ENCODE measurements around the gene KIAA0930. TPM values are rescaled to one million over a fixed set of nuclear protein-coding genes. Genes with fewer than 3 reads are reported as not detected.

KIAA0930 gene
- total and polyA plus RNA-seq, 2 donors (not counting 1 experiment from before 2014, with no cell fraction given) = 27.0 to 46.8 TPM

- Mint-ChIP-seq H3K4me1 (peaks cover 23% of the 10 kb centered on the region), H3K9me3 (ENCODE audit: insufficient read depth) (no peaks in the 10 kb centered on the region), H3K27me3 (no peaks in the 10 kb centered on the region), H3K27ac (no peak overlapping the region), H3K4me3 (no peak overlapping the region)
- no peak overlapping the region for H3K27ac ChIP-seq (ENCODE audit: low read length in 2 of 2)
- WGBS (ENCODE audit: insufficient coverage) = 97% methylated on average over 6 of the region's 10 CpGs
- no peaks in the 10 kb centered on the region for H3K27me3 ChIP-seq (replicated peaks in 1 of 4; ENCODE audit: control extremely low read depth in 1 of 4, control insufficient read depth in 3 of 4, insufficient read depth in 4 of 4, low read length in 3 of 4)
- no peak overlapping the region for H2AFZ ChIP-seq (ENCODE audit: insufficient read depth, low read depth, low read length, poor library complexity, severe bottlenecking)
- no peaks in the 10 kb centered on the region for H3K9me3 ChIP-seq (ENCODE audit: control extremely low read depth in 1 of 3, control insufficient read depth in 2 of 3, insufficient read depth in 1 of 3, low read length in 2 of 3)
- intact Hi-C loops (cut with micrococcal nuclease) = no loop called here
- no peaks in the 10 kb centered on the region for H4K20me1 ChIP-seq (ENCODE audit: control insufficient read depth, insufficient read depth, low read length, poor library complexity, severe bottlenecking)
- no peak for ATAC-seq (ENCODE audit: low read depth)
- no peak for DNase-seq
- H3K4me2 ChIP-seq (replicated peaks; ENCODE audit: low read depth, low read length, poor library complexity, severe bottlenecking) = no peak overlapping the region
- H3K4me1 ChIP-seq (ENCODE audit: control insufficient read depth in 2 of 2, insufficient read depth in 2 of 2, low read length in 2 of 2) = peaks cover 5 to 25% of the 10 kb centered on the region in 2 donors
- ChIA-PET POLR2A (interaction anchor here (0.7 kb wide), 1 partner anchor 10 kb away, joined by 9 read pairs; no protein-coding TSS in a partner anchor), CTCF (interaction anchor here (0.6 to 1.5 kb wide), 2 partner anchors 18 to 557 kb away, joined by 3 read pairs; no protein-coding TSS in a partner anchor)
- TF ChIP-seq EZH2 (IDR thresholded peaks at IDR 0.05; ENCODE audit: borderline replicate concordance, insufficient read depth, low read depth, low read length, poor library complexity, severe bottlenecking) = no peak
- no peak for TF ChIP-seq CTCF (IDR thresholded peaks at IDR 0.05)
- H3K79me2 ChIP-seq (ENCODE audit: control insufficient read depth, insufficient read depth, low read length) = no peaks in the 10 kb centered on the region
- no peak overlapping the region for H3K4me3 ChIP-seq (ENCODE audit: control extremely low read depth in 1 of 5, extremely low read depth in 1 of 5, insufficient read depth in 1 of 5, low read depth in 2 of 5, low read length in 4 of 5)
- no peaks in the 10 kb centered on the region for H3K36me3 ChIP-seq (replicated peaks in 1 of 2; ENCODE audit: control extremely low read depth in 1 of 2, control insufficient read depth in 1 of 2, extremely low read depth in 1 of 2, insufficient read depth in 2 of 2, low read length in 1 of 2)
- no peak overlapping the region for H3K9ac ChIP-seq (ENCODE audit: low read length)
These were observed 12.4 kb upstream of the KIAA0930 start for GRCh38 chr22:45253039-45253641.

GRCh38 chr22:45251825-45252224 lies 11.1 kb upstream of the KIAA0930 start:
- Mint-ChIP-seq H3K4me3 (no peak overlapping the region), H3K27ac (no peak overlapping the region), H3K4me1 (peaks cover 24% of the 10 kb centered on the region), H3K27me3 (no peaks in the 10 kb centered on the region), H3K9me3 (ENCODE audit: insufficient read depth) (no peaks in the 10 kb centered on the region)
- Histone ChIP-seq H3K9me3 (ENCODE audit: control extremely low read depth in 1 of 3, control insufficient read depth in 2 of 3, insufficient read depth in 1 of 3, low read length in 2 of 3) (no peaks in the 10 kb centered on the region), H3K9ac (ENCODE audit: low read length) (no peak overlapping the region), H3K27ac (ENCODE audit: low read length in 2 of 2) (no peak overlapping the region), H4K20me1 (ENCODE audit: control insufficient read depth, insufficient read depth, low read length, poor library complexity, severe bottlenecking) (no peaks in the 10 kb centered on the region), H3K4me1 (ENCODE audit: control insufficient read depth in 2 of 2, insufficient read depth in 2 of 2, low read length in 2 of 2) (peaks cover 5 to 32% of the 10 kb centered on the region in 2 donors), H3K4me2 (replicated peaks; ENCODE audit: low read depth, low read length, poor library complexity, severe bottlenecking) (no peak overlapping the region), H3K4me3 (ENCODE audit: control extremely low read depth in 1 of 5, extremely low read depth in 1 of 5, insufficient read depth in 1 of 5, low read depth in 2 of 5, low read length in 4 of 5) (no peak overlapping the region), H2AFZ (ENCODE audit: insufficient read depth, low read depth, low read length, poor library complexity, severe bottlenecking) (no peak overlapping the region), H3K36me3 (replicated peaks in 1 of 2; ENCODE audit: control extremely low read depth in 1 of 2, control insufficient read depth in 1 of 2, extremely low read depth in 1 of 2, insufficient read depth in 2 of 2, low read length in 1 of 2) (no peaks in the 10 kb centered on the region), H3K27me3 (replicated peaks in 1 of 4; ENCODE audit: control extremely low read depth in 1 of 4, control insufficient read depth in 3 of 4, insufficient read depth in 4 of 4, low read length in 3 of 4) (no peaks in the 10 kb centered on the region), H3K79me2 (ENCODE audit: control insufficient read depth, insufficient read depth, low read length) (no peaks in the 10 kb centered on the region)
- 75% methylated on average over 8 of the region's 8 CpGs for WGBS (ENCODE audit: insufficient coverage)
- no peak for ATAC-seq (ENCODE audit: low read depth)
- no peak for DNase-seq
- TF ChIP-seq EZH2 (IDR thresholded peaks at IDR 0.05; ENCODE audit: borderline replicate concordance, insufficient read depth, low read depth, low read length, poor library complexity, severe bottlenecking) = no peak
- no peak for TF ChIP-seq CTCF (IDR thresholded peaks at IDR 0.05)
- POLR2A ChIA-PET = interaction anchor here (0.6 kb wide), 1 partner anchor 150 kb away, joined by 3 read pairs; no protein-coding TSS in a partner anchor
- CTCF ChIA-PET = interaction anchor here (1.5 to 2.1 kb wide), 2 partner anchors 11 to 16 kb away, joined by 3 to 4 read pairs; no protein-coding TSS in a partner anchor
- intact Hi-C loops (cut with micrococcal nuclease) = no loop called here

All from B cell (primary cell).